Naive thymus-derived CD4-positive, alpha-beta T cell (primary cell): ENCODE data around the gene PJA1. TPM values are rescaled to one million over a fixed set of nuclear protein-coding genes. Genes with fewer than 3 reads are reported as not detected.
A peak's percentile ranks its signal among the peaks of the same experiment; 100 is the strongest.

Experiments used
- ATAC-seq: fragments of 150-1000 bp; cut with Tn5 transposase; 2 replicates; pipeline ENCODE4 v1.10.0; 2021; ENCODE audit warnings: mild to moderate bottlenecking, moderate library complexity
- CTCF ChIA-PET: fragments of 350-600 bp; sonication (Branson Sonifier 250); formaldehyde crosslinking; loops from one replicate; lab custom pipeline; 2021; ENCODE audit warnings: antibody characterized with exemption; lab: Charles Lee
- POLR2A ChIA-PET: fragments of 350-600 bp; sonication (Branson Sonifier 250); formaldehyde crosslinking; loops from one replicate; lab custom pipeline; 2021; ENCODE audit warnings: antibody characterized with exemption, inconsistent platforms; lab: Charles Lee
- DNase-seq, 9 donors: peaks; one replicate each; pipeline versions ENCODE4 v3.0.0 to v3.0.0-alpha.2; 2020 to 2022; ENCODE audit warnings: mixed read lengths in 1 of 9
- H3K27ac ChIP-seq: one replicate; pipeline ENCODE4 v1.7.0; 2013; ENCODE audit warnings: mild to moderate bottlenecking, low read depth, low read length, moderate library complexity
- H3K27me3 ChIP-seq, 2 donors: one replicate each; pipeline ENCODE4 v1.7.0; 2013; ENCODE audit warnings: low read length in 2 of 2, mild to moderate bottlenecking in 2 of 2, moderate library complexity in 2 of 2; ENCODE audit not compliant: control insufficient read depth in 2 of 2, insufficient read depth in 2 of 2
- H3K36me3 ChIP-seq, 3 experiments: 1 replicate in 2 of 3; 2 replicates in 1 of 3; pipeline ENCODE4 v1.7.0; 2013; ENCODE audit warnings: low read length in 3 of 3, mild to moderate bottlenecking in 3 of 3, moderate library complexity in 1 of 3; ENCODE audit not compliant: insufficient read depth in 3 of 3, control insufficient read depth in 2 of 3
- H3K4me1 ChIP-seq, 2 donors: one replicate each; pipeline ENCODE4 v1.7.0; 2013; ENCODE audit warnings: low read length in 2 of 2, mild to moderate bottlenecking in 2 of 2, moderate library complexity in 1 of 2; ENCODE audit not compliant: control insufficient read depth in 2 of 2, insufficient read depth in 2 of 2
- H3K4me3 ChIP-seq: 2 replicates; pipeline ENCODE4 v1.7.0; 2013; ENCODE audit warnings: mild to moderate bottlenecking, low read length
- H3K9me3 ChIP-seq, 3 experiments: 1 replicate in 2 of 3; 2 replicates in 1 of 3; pipeline ENCODE4 v1.7.0; 2013; ENCODE audit warnings: low read length in 3 of 3; ENCODE audit not compliant: control insufficient read depth in 2 of 3
- H3K27ac Mint-ChIP-seq, 9 donors: one replicate each; pipeline ENCODE4 v1.8.0; 2020 to 2022; ENCODE audit warnings: mixed read lengths in 9 of 9, mild to moderate bottlenecking in 8 of 9, moderate library complexity in 5 of 9, inconsistent platforms in 2 of 9
- H3K27me3 Mint-ChIP-seq, 5 donors: one replicate each; pipeline ENCODE4 v1.8.0; 2021 to 2022; ENCODE audit warnings: mixed read lengths in 5 of 5, mild to moderate bottlenecking in 1 of 5
- H3K36me3 Mint-ChIP-seq, 5 donors: one replicate each; pipeline ENCODE4 v1.8.0; 2020 to 2022; ENCODE audit warnings: mixed read lengths in 5 of 5, mild to moderate bottlenecking in 3 of 5, inconsistent platforms in 1 of 5
- H3K4me1 Mint-ChIP-seq, 7 donors: one replicate each; pipeline ENCODE4 v1.8.0; 2020 to 2022; ENCODE audit warnings: mixed read lengths in 7 of 7, mild to moderate bottlenecking in 3 of 7, inconsistent platforms in 1 of 7
- H3K4me3 Mint-ChIP-seq, 10 donors: one replicate each; pipeline ENCODE4 v1.8.0; 2020 to 2022; ENCODE audit warnings: mild to moderate bottlenecking in 10 of 10, mixed read lengths in 10 of 10, moderate library complexity in 6 of 10, inconsistent platforms in 2 of 10
- H3K9me3 Mint-ChIP-seq, 11 donors: one replicate each; pipeline ENCODE4 v1.8.0; 2020 to 2022; ENCODE audit warnings: mixed read lengths in 11 of 11, mild to moderate bottlenecking in 4 of 11, inconsistent platforms in 1 of 11, moderate library complexity in 1 of 11
- intact Hi-C, 2 donors: fragments of 100-400 bp; cut with micrococcal nuclease; formaldehyde crosslinking; loops; one replicate each; pipeline ENCODE4 v1.15.1; 2023
- polyA plus RNA-seq, 2 donors: library from polyadenylated mRNA; unstranded; fragments of 300-500 nt; fragmentation: Illumina TruSeq; gene quantifications; one replicate each; pipeline ENCODE4 v1.2.3, GENCODE V29; 2021
- total RNA-seq, 6 experiments: library from RNA in 5 of 6; stranded (reverse) in 5 of 6; gene quantifications; 1 replicate in 5 of 6; 2 replicates in 1 of 6; pipeline ENCODE4 v1.2.3 and lab custom pipeline; 2021 to 2026

PJA1 gene
- total and polyA plus RNA-seq, 7 experiments from 2014 or later: 14.4 to 53.5 (median 23.0) TPM

DNA sequence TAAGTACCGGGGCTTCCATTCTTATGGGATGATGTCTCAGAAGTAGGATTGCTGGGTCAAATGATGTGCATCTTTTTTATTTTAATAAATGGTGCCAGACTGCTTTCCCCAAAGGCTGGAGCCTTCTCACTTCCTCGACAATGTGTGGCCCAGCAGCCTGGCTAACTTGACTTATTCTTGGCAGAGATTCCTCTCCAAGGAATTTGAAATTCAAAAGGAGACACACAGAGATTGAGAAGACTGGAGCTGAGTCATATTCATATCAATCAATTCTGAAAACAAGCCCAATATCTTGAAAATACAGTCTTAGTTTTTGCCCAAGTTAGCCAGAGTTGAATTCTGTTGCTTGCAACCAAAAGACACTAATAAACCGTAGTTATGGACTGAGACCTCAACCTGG, 10.8 kb upstream of the PJA1 start:
- ATAC-seq: no peak
- Mint-ChIP-seq H3K36me3 (no peaks in the 10 kb centered on the region), H3K27me3 (peaks cover 0 to 14% (median 7%) of the 10 kb centered on the region in 5 donors), H3K4me3 (no peak overlapping the region), H3K4me1 (no peaks in the 10 kb centered on the region), H3K9me3 (peaks cover 0 to 7% (median 0%) of the 10 kb centered on the region in 11 donors), H3K27ac (no peak overlapping the region)
- ChIA-PET POLR2A (no interaction called here), CTCF (no interaction called here)
- H3K4me3 ChIP-seq: no peak overlapping the region
- no peak overlapping the region for H3K27ac ChIP-seq
- no peak for DNase-seq
- H3K9me3 ChIP-seq: no peaks in the 10 kb centered on the region
- H3K4me1 ChIP-seq: no peaks in the 10 kb centered on the region
- no peaks in the 10 kb centered on the region for H3K36me3 ChIP-seq
- H3K27me3 ChIP-seq: no peaks in the 10 kb centered on the region
- intact Hi-C loops: no loop called here

DNA sequence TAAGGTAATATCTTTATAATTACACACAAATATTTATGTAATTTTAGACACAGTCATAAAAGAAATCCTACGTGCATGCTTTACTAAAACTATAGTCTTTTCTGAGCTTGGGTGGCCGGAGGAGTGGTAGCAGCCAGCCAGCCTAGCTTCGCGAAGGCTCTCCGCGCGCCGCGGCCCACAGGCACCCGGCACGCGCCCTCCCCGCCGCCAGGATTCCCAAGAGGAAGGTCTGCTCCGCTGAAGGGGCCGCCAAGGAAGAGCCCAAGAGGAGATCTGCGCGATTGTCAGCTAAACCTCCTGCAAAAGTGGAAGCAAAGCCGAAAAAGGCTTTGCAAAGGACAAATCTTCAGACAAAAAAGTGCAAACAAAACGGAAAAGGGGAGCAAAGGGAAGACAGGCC, 8.7 kb upstream of the PJA1 start:
- peaks cover 0 to 15% (median 0%) of the 10 kb centered on the region in 5 donors for H3K27me3 Mint-ChIP-seq
- no peaks in the 10 kb centered on the region for H3K4me1 Mint-ChIP-seq
- CTCF ChIA-PET: no interaction called here
- DNase-seq (no peak), ATAC-seq (no peak)
- H3K27me3 ChIP-seq: no peaks in the 10 kb centered on the region
- H3K9me3 Mint-ChIP-seq: peaks cover 0 to 19% (median 2%) of the 10 kb centered on the region in 11 donors
- intact Hi-C loops: no loop called here
- no peak overlapping the region for H3K27ac Mint-ChIP-seq
- peaks cover 0 to 3% (median 0%) of the 10 kb centered on the region in 5 donors for H3K36me3 Mint-ChIP-seq
- POLR2A ChIA-PET: no interaction called here
- no peak overlapping the region for H3K27ac ChIP-seq
- H3K36me3 ChIP-seq: no peaks in the 10 kb centered on the region
- H3K4me3 ChIP-seq: no peak overlapping the region
- H3K9me3 ChIP-seq: no peaks in the 10 kb centered on the region
- H3K4me3 Mint-ChIP-seq: no peak overlapping the region
- no peaks in the 10 kb centered on the region for H3K4me1 ChIP-seq

DNA sequence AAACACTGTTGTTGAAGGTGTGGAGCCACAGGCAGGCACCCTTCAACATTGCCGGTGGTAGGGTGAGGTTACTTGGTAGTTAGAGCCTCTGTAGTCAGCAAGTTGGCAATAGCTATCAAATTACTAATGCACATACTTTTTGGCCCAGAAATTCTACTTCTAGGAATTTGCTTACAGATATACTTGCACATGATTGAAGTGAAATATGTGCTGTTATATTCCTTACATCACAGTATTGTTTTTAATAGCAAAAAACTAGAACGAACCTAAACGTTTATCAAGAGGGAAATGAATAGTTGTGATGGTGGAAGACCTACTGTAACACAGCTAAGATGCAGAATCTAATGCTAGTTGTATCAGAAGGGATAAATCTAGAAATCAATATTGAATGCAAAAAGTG, 7.7 kb upstream of the PJA1 start:
- ATAC-seq (no peak), DNase-seq (no peak)
- Histone ChIP-seq H3K4me3 (no peak overlapping the region), H3K4me1 (no peaks in the 10 kb centered on the region), H3K36me3 (no peaks in the 10 kb centered on the region), H3K27me3 (no peaks in the 10 kb centered on the region), H3K27ac (no peak overlapping the region), H3K9me3 (no peaks in the 10 kb centered on the region)
- CTCF ChIA-PET: no interaction called here
- H3K9me3 Mint-ChIP-seq: peaks cover 0 to 19% (median 2%) of the 10 kb centered on the region in 11 donors
- no peaks in the 10 kb centered on the region for H3K4me1 Mint-ChIP-seq
- peaks cover 0 to 20% (median 0%) of the 10 kb centered on the region in 5 donors for H3K27me3 Mint-ChIP-seq
- H3K36me3 Mint-ChIP-seq: peaks cover 0 to 3% (median 0%) of the 10 kb centered on the region in 5 donors
- H3K27ac Mint-ChIP-seq: no peak overlapping the region
- intact Hi-C loops: no loop called here
- POLR2A ChIA-PET: no interaction called here
- no peak overlapping the region for H3K4me3 Mint-ChIP-seq

DNA sequence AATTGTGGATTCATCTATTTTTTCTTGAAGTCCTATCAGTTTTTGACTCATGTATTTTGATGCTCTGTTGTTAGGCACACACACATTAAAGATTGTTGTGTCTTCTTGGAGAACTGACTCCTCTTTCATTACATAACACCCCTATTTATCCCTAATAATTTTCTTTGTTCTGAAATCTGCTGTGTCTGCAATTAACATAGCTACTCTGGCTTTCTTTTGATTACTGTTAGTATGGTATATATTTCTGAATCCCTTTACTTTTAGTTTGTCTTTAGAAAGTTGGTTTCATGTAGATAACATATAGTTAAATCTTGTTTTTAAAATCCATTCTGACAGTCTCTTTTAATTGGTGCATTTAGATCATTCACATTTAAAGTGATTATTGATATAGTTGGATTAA, 5.1 kb upstream of the PJA1 start:
- ChIA-PET POLR2A (no interaction called here), CTCF (no interaction called here)
- intact Hi-C loops: no loop called here
- H3K9me3 ChIP-seq: no peaks in the 10 kb centered on the region
- no peak overlapping the region for H3K4me3 Mint-ChIP-seq
- H3K27ac Mint-ChIP-seq: no peak overlapping the region
- DNase-seq: no peak
- no peak overlapping the region for H3K4me3 ChIP-seq
- H3K9me3 Mint-ChIP-seq: peaks cover 0 to 12% (median 2%) of the 10 kb centered on the region in 11 donors
- H3K36me3 Mint-ChIP-seq: peaks cover 0 to 3% (median 0%) of the 10 kb centered on the region in 5 donors
- H3K4me1 Mint-ChIP-seq: peaks cover 0 to 3% (median 1%) of the 10 kb centered on the region in 7 donors
- H3K27me3 ChIP-seq: no peaks in the 10 kb centered on the region
- peaks cover 0 to 20% (median 0%) of the 10 kb centered on the region in 5 donors for H3K27me3 Mint-ChIP-seq
- peaks cover 0 to 5% of the 10 kb centered on the region in 2 donors for H3K4me1 ChIP-seq
- no peaks in the 10 kb centered on the region for H3K36me3 ChIP-seq
- no peak overlapping the region for H3K27ac ChIP-seq
- no peak for ATAC-seq

DNA sequence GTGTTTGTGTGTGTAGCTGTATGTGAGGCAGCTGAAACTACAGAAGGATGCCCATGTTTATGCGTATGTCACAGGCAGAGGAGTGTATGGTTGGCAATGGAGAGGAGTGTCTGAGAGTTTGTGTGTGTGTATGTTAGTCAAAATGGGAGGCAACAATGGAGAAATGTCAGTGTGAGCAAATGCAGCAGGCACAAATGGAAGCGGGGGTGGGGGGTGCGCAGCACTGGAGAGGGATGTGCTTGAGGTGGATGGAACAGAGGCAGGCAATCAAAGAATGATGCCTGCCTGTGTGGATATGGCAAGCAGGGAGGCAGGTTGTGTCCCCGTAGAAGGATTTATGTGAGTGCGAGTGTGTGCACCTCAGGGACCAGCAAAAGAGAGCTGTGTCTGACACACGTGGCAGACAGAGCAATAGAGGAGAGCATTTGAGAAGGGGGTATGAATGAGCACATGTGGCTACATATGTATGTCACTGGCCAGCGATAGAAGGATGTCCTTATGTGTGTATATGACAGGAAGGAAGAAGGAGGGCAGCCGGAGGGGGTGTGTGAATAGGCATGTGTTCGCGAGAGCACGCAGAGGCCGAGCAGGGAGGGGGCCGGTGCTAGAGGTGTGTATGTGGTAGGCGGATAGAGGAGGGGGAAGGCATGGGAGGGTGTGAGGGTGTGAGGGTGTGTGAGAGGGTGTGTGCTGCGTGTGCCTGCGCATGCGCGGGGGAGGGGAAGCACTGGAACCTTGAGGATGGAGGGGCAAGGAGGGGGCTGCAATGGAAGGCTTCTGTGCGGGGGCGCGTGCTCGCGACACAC, 1.1 kb downstream of the PJA1 start:
- POLR2A ChIA-PET: no interaction called here
- H3K9me3 ChIP-seq: no peaks in the 10 kb centered on the region
- peak; percentile 19 to 69 (median 56) for DNase-seq
- H3K4me1 Mint-ChIP-seq: peaks cover 20 to 38% (median 30%) of the 10 kb centered on the region in 7 donors
- H3K27ac Mint-ChIP-seq: peak overlapping the region; percentile 80 to 93 (median 87)
- no peak overlapping the region for H3K4me3 ChIP-seq
- H3K4me1 ChIP-seq: peaks cover 13 to 15% of the 10 kb centered on the region in 2 donors
- peaks cover 0 to 2% (median 0%) of the 10 kb centered on the region in 11 donors for H3K9me3 Mint-ChIP-seq
- peak overlapping the region; percentile 69 to 90 (median 85) for H3K4me3 Mint-ChIP-seq
- CTCF ChIA-PET: no interaction called here
- intact Hi-C loops: loop anchor here (1.0 to 10.0 kb wide), 5 partner anchors 121 to 665 kb away; partner anchors contain the start of genes EDA (in 1 of the 2) and YIPF6 (in 1 of the 2)
- H3K27ac ChIP-seq: peak overlapping the region; percentile 81
- peaks cover 0 to 14% (median 0%) of the 10 kb centered on the region in 5 donors for H3K36me3 Mint-ChIP-seq
- peaks cover 0 to 7% (median 0%) of the 10 kb centered on the region in 5 donors for H3K27me3 Mint-ChIP-seq
- H3K27me3 ChIP-seq: no peaks in the 10 kb centered on the region
- H3K36me3 ChIP-seq: peaks cover 0 to 10% (median 0%) of the 10 kb centered on the region in 3 experiments
- ATAC-seq: peak; percentile 88

DNA sequence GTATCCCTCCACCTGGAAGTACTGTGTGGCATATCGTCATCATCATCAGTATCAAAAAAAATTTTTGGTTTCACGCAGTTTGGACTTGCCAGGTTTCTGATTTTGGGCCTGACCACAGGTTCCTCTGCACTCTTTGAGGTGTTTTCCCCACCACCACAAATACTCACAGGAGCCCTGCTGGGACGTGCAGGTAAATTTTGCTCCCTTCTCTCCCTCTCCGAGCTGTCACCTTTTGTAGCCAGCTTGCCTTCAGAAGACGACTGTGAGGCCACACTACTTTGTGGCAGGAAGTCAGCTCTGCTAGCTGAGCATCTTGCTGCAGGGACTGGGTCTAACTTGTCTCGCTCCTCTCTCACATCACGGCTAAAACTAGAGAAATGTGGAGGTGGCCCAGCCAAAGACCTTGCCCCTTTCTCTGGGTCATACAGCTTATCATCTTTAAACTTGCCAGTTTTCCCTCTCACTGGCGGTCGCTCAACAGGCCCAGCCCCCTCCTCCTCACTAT, 2.8 kb downstream of the PJA1 start:
- no peaks in the 10 kb centered on the region for H3K27me3 Mint-ChIP-seq
- intact Hi-C loops: loop anchor here (10.0 kb wide), 2 partner anchors 122 to 658 kb away; no protein-coding TSS in a partner anchor
- peaks cover 0 to 1% (median 0%) of the 10 kb centered on the region in 11 donors for H3K9me3 Mint-ChIP-seq
- POLR2A ChIA-PET: no interaction called here
- H3K27ac Mint-ChIP-seq: peak overlapping the region in 7 of 9 donors; percentile 75 to 88 (median 80)
- H3K4me1 ChIP-seq: peaks cover 13 to 15% of the 10 kb centered on the region in 2 donors
- H3K4me1 Mint-ChIP-seq: peaks cover 20 to 40% (median 32%) of the 10 kb centered on the region in 7 donors
- no peaks in the 10 kb centered on the region for H3K27me3 ChIP-seq
- peaks cover 0 to 10% (median 0%) of the 10 kb centered on the region in 3 experiments for H3K36me3 ChIP-seq
- CTCF ChIA-PET: interaction anchor here (0.8 kb wide), 1 partner anchor 334 kb away, joined by 3 read pairs; the partner anchor contains the start of gene EFNB1
- peaks cover 0 to 14% (median 0%) of the 10 kb centered on the region in 5 donors for H3K36me3 Mint-ChIP-seq
- peak overlapping the region in 9 of 10 donors; percentile 6 to 90 (median 55) for H3K4me3 Mint-ChIP-seq
- ATAC-seq: no peak
- H3K27ac ChIP-seq: peak overlapping the region; percentile 21
- peak in 1 of 9 donors; percentile 6 for DNase-seq
- H3K9me3 ChIP-seq: no peaks in the 10 kb centered on the region
- no peak overlapping the region for H3K4me3 ChIP-seq
